Measurements from ENCODE around the gene AMER3. TPM values are rescaled to one million over a fixed set of nuclear protein-coding genes. Genes with fewer than 3 reads are reported as not detected.

Gene AMER3
- total and polyA plus RNA-seq, 2 of the 4 experiments (the other 2 are of a cell fraction), result not detected

- no peak for TF ChIP-seq CHD1 (IDR thresholded peaks at IDR 0.05; ENCODE audit: low read depth, low read length)
- no peak for TF ChIP-seq RAD21 (IDR thresholded peaks at IDR 0.05; ENCODE audit: low read length)
- no peak for TF ChIP-seq NFE2L2 (IDR thresholded peaks at IDR 0.05; ENCODE audit: low read depth, low read length)
- no peak for TF ChIP-seq ELK1 (IDR thresholded peaks at IDR 0.05; ENCODE audit: borderline replicate concordance, low read depth, low read length)
- no peak for TF ChIP-seq USF2 (IDR thresholded peaks at IDR 0.05; ENCODE audit: low read depth, low read length)
- no peak for TF ChIP-seq MAFK (IDR thresholded peaks at IDR 0.05; ENCODE audit: low read depth, low read length)
- no peak for TF ChIP-seq RFX5 (IDR thresholded peaks at IDR 0.05; ENCODE audit: low read depth, low read length)
- TF ChIP-seq BHLHE40 (IDR thresholded peaks at IDR 0.05; ENCODE audit: low read depth, low read length), result no peak
- TF ChIP-seq, protein P1, sequence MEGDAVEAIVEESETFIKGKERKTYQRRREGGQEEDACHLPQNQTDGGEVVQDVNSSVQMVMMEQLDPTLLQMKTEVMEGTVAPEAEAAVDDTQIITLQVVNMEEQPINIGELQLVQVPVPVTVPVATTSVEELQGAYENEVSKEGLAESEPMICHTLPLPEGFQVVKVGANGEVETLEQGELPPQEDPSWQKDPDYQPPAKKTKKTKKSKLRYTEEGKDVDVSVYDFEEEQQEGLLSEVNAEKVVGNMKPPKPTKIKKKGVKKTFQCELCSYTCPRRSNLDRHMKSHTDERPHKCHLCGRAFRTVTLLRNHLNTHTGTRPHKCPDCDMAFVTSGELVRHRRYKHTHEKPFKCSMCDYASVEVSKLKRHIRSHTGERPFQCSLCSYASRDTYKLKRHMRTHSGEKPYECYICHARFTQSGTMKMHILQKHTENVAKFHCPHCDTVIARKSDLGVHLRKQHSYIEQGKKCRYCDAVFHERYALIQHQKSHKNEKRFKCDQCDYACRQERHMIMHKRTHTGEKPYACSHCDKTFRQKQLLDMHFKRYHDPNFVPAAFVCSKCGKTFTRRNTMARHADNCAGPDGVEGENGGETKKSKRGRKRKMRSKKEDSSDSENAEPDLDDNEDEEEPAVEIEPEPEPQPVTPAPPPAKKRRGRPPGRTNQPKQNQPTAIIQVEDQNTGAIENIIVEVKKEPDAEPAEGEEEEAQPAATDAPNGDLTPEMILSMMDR (conservative IDR thresholded peaks at IDR 0.05; ENCODE audit: low read depth, low read length), result no peak
- no peak for TF ChIP-seq MAZ (IDR thresholded peaks at IDR 0.05; ENCODE audit: borderline replicate concordance, low read depth, low read length)
- TF ChIP-seq SMC3 (IDR thresholded peaks at IDR 0.05; ENCODE audit: low read depth, low read length), result no peak
- TF ChIP-seq RCOR1 (IDR thresholded peaks at IDR 0.05; ENCODE audit: insufficient replicate concordance, low read length), result no peak
- no peak for TF ChIP-seq CEBPB (IDR thresholded peaks at IDR 0.05; ENCODE audit: low read depth, low read length)
- no peak for TF ChIP-seq POLR2A (IDR thresholded peaks at IDR 0.05; ENCODE audit: low read depth, low read length)
- no peak for TF ChIP-seq FOS (IDR thresholded peaks at IDR 0.05; ENCODE audit: low read depth, low read length)
- TF ChIP-seq MXI1 (IDR thresholded peaks at IDR 0.05; ENCODE audit: borderline replicate concordance, low read depth, low read length), result no peak
- no peak overlapping the region for H3K9ac ChIP-seq (ENCODE audit: low read depth, low read length)
- H3K9me1 ChIP-seq (ENCODE audit: insufficient read depth, low read length), result no peaks in the 10 kb centered on the region
- no peak overlapping the region for H2BK120ac ChIP-seq (ENCODE audit: low read depth, low read length)
- H3K27ac ChIP-seq (ENCODE audit: insufficient read depth, low read length), result no peak overlapping the region
- no CpG with 5 or more reads among the region's 3 CpGs for WGBS, 2 experiments (ENCODE audit: extremely low coverage in 2 of 2, insufficient read length in 1 of 2)
- H3K14ac ChIP-seq (replicated peaks; ENCODE audit: low read depth, low read length), result no peak overlapping the region
- no peak overlapping the region for H3K4me2 ChIP-seq (ENCODE audit: low read depth, low read length)
- H3K27me3 ChIP-seq (ENCODE audit: control insufficient read depth, insufficient read depth, low read length), result no peaks in the 10 kb centered on the region; the same call in 1 of the 2 replicates
- H3K4ac ChIP-seq (ENCODE audit: low read depth, low read length), result no peak overlapping the region
- H4K91ac ChIP-seq (ENCODE audit: insufficient read depth, low read depth, low read length), result no peak overlapping the region
- DNase-seq, result no peak
- no TSS peak for BruUV-seq (replicated peaks)
- no peak overlapping the region for H4K8ac ChIP-seq (ENCODE audit: low read depth in 2 of 2, low read length in 2 of 2)
- H4K20me1 ChIP-seq (ENCODE audit: insufficient read depth, low read length), result no peaks in the 10 kb centered on the region
- no peaks in the 10 kb centered on the region for H3K36me3 ChIP-seq (ENCODE audit: control insufficient read depth, insufficient read depth, low read length)
- H3K4me1 ChIP-seq (ENCODE audit: control insufficient read depth, insufficient read depth, low read length), result no peaks in the 10 kb centered on the region
- H3K4me3 ChIP-seq (ENCODE audit: insufficient read depth, low read depth, low read length), result no peak overlapping the region
- H2AFZ ChIP-seq (replicated peaks; ENCODE audit: low read length, poor library complexity), result no peak overlapping the region
- H3K23ac ChIP-seq (ENCODE audit: low read depth, low read length), result no peak overlapping the region
- no peak overlapping the region for H3K18ac ChIP-seq (ENCODE audit: low read depth, low read length)
- H2AK9ac ChIP-seq (replicated peaks; ENCODE audit: low read depth, low read length, poor library complexity), result peak overlapping the region; percentile 12
- H2BK20ac ChIP-seq (ENCODE audit: low read depth, low read length), result no peak overlapping the region
- H3K9me3 ChIP-seq (ENCODE audit: control insufficient read depth, insufficient read depth, low read length), result no peaks in the 10 kb centered on the region
- in situ Hi-C loops (cut with MboI; ENCODE audit: low sequenced_read_pairs) (no loop called here), dilution Hi-C loops (cut with HindIII; ENCODE audit: low sequenced_read_pairs, unreplicated experiment) (no loop called here), intact Hi-C loops (cut with micrococcal nuclease) (loop anchor here (5.0 to 10.0 kb wide), 3 partner anchors 299 to 539 kb away; partner anchors contain the start of gene FAM168B)
- ChIA-PET POLR2A (ENCODE audit: unreplicated experiment) (no interaction called here), CTCF (interaction anchor here (0.6 kb wide), 1 partner anchor 92 kb away, joined by 4 read pairs; no protein-coding TSS in a partner anchor)
- H2BK15ac ChIP-seq (ENCODE audit: low read depth, low read length), result no peak overlapping the region
- ATAC-seq (ENCODE audit: low read depth), result no peak
- H4K5ac ChIP-seq (ENCODE audit: low read depth, low read length), result no peak overlapping the region
- no peaks in the 10 kb centered on the region for H3K79me1 ChIP-seq (ENCODE audit: low read depth in 1 of 2, low read length in 2 of 2)
- no peak overlapping the region for H2BK5ac ChIP-seq (ENCODE audit: low read depth, low read length, poor library complexity, severe bottlenecking)
- H3K56ac ChIP-seq (ENCODE audit: extremely low read depth, insufficient read depth, low read length), result no peak overlapping the region
- no peak overlapping the region for H2AK5ac ChIP-seq (ENCODE audit: low read depth, low read length)
Observed at GRCh38 chr2:130796290-130796689, 41.0 kb downstream of the AMER3 start.
